K562 (cell line): ENCODE measurements around the gene ZNF467. TPM values are rescaled to one million over a fixed set of nuclear protein-coding genes. Genes with fewer than 3 reads are reported as not detected.

Experiments
- BRF2 ChIP-seq: IDR thresholded peaks from 3 replicates; pipeline ENCODE4 v1.6.1; 2011; ENCODE audit warnings: borderline replicate concordance, mild to moderate bottlenecking; ENCODE audit not compliant: insufficient read length, insufficient read depth
- CBX1 ChIP-seq: sonication (generic); IDR thresholded peaks from 2 replicates; pipeline ENCODE4 v1.6.1; 2016; ENCODE audit warnings: antibody characterized with exemption, low read depth, mild to moderate bottlenecking
- DDX20 ChIP-seq: fragments of 450-650 bp; IDR thresholded peaks from 2 replicates; pipeline ENCODE4 v1.6.1; 2016; ENCODE audit warnings: missing genetic modification characterization, low read depth, mild to moderate bottlenecking, missing compliant biosample characterization, moderate library complexity
- ELF2 ChIP-seq: fragments of 250-450 bp; sonication (Bioruptor Pico); IDR thresholded peaks from 2 replicates; pipeline ENCODE4 v1.5.0; 2021; ENCODE audit warnings: mild to moderate bottlenecking
- ETS2 ChIP-seq: IDR thresholded peaks from 2 replicates; pipeline ENCODE4 v1.6.1; 2016; ENCODE audit warnings: borderline replicate concordance, missing genetic modification characterization, mild to moderate bottlenecking, moderate library complexity, missing compliant biosample characterization; ENCODE audit not compliant: poor library complexity, severe bottlenecking
- FOXK1 ChIP-seq: sonication (generic); formaldehyde crosslinking; IDR thresholded peaks from 2 replicates; pipeline ENCODE4 v1.8.0; 2022; ENCODE audit warnings: missing genetic modification reagents, mild to moderate bottlenecking, borderline replicate concordance
- JUNB ChIP-seq: fragments of 450-650 bp; formaldehyde crosslinking; conservative IDR thresholded peaks from 2 replicates; pipeline ENCODE4 v1.4.0; 2020; ENCODE audit warnings: mild to moderate bottlenecking
- MAFK ChIP-seq: IDR thresholded peaks from 2 replicates; pipeline ENCODE4 v1.6.1; 2011; ENCODE audit warnings: low read length, improper control_type of control experiment
- MAX ChIP-seq: sonication (generic); formaldehyde crosslinking; IDR thresholded peaks from 2 replicates; pipeline ENCODE4 v1.9.0; 2022; ENCODE audit warnings: mild to moderate bottlenecking, missing genetic modification reagents
- TEAD2 ChIP-seq: fragments of 450-650 bp; IDR thresholded peaks from 2 replicates; pipeline ENCODE4 v1.6.1; 2016; ENCODE audit warnings: missing genetic modification characterization, control low read depth, missing compliant biosample characterization
- ZNF586 ChIP-seq: fragments of 450-650 bp; formaldehyde crosslinking; conservative IDR thresholded peaks from 2 replicates; pipeline ENCODE4 v1.4.0; 2020; ENCODE audit warnings: mild to moderate bottlenecking, moderate library complexity
- polyA plus RNA-seq, 8 experiments: library from polyadenylated mRNA; depleted of rRNA in 4 of 8; stranded (reverse) in 5 of 8; unstranded in 3 of 8; fragments of >200 nt; fragmentation: Nextera tagmentation in 2 of 8; fragmentation: Illumina TruSeq in 1 of 8; extraction: Ambion mirVana in 2 of 8; extraction: Trizol in 1 of 8; gene quantifications; 2 replicates each; pipeline versions ENCODE4 v1.2.1 to v1.2.3, GENCODE V29; 2011 to 2014; ENCODE audit warnings: inconsistent platforms in 1 of 8, missing spikeins in 1 of 8
- total RNA-seq, 7 experiments: library from RNA; depleted of rRNA in 6 of 7; stranded (reverse); fragments of >200 nt in 6 of 7; fragmentation: Illumina TruSeq in 2 of 7; extraction: Trizol in 2 of 7; gene quantifications; 2 replicates each; pipeline versions ENCODE4 v1.2.1 to v1.2.3, GENCODE V29; 2011 to 2021; ENCODE audit warnings: low replicate concordance in 1 of 7
- TF ChIP-seq, protein P1 (sequence below): sonication (generic); formaldehyde crosslinking; IDR thresholded peaks from 2 replicates; pipeline ENCODE4 v1.8.1; 2023; ENCODE audit warnings: missing genetic modification reagents, mild to moderate bottlenecking, borderline replicate concordance
- TF ChIP-seq, protein P2 (sequence below): fragments of 250-450 bp; sonication (Bioruptor Pico); IDR thresholded peaks from 2 replicates; pipeline ENCODE4 v1.5.0; 2021; ENCODE audit warnings: mild to moderate bottlenecking, moderate library complexity
- TF ChIP-seq, protein P3 (sequence below): fragments of 450-650 bp; IDR thresholded peaks from 2 replicates; pipeline ENCODE4 v1.6.1; 2016; ENCODE audit warnings: mild to moderate bottlenecking

The ZNF467 gene
- total and polyA plus RNA-seq, 9 of the 15 experiments (the other 6 are each of a cell fraction or from before 2014, with no cell fraction given): 0.32 to 14.2 (median 1.7) TPM

- TF ChIP-seq ETS2 (tag): no peak
- TF ChIP-seq, protein P1, sequence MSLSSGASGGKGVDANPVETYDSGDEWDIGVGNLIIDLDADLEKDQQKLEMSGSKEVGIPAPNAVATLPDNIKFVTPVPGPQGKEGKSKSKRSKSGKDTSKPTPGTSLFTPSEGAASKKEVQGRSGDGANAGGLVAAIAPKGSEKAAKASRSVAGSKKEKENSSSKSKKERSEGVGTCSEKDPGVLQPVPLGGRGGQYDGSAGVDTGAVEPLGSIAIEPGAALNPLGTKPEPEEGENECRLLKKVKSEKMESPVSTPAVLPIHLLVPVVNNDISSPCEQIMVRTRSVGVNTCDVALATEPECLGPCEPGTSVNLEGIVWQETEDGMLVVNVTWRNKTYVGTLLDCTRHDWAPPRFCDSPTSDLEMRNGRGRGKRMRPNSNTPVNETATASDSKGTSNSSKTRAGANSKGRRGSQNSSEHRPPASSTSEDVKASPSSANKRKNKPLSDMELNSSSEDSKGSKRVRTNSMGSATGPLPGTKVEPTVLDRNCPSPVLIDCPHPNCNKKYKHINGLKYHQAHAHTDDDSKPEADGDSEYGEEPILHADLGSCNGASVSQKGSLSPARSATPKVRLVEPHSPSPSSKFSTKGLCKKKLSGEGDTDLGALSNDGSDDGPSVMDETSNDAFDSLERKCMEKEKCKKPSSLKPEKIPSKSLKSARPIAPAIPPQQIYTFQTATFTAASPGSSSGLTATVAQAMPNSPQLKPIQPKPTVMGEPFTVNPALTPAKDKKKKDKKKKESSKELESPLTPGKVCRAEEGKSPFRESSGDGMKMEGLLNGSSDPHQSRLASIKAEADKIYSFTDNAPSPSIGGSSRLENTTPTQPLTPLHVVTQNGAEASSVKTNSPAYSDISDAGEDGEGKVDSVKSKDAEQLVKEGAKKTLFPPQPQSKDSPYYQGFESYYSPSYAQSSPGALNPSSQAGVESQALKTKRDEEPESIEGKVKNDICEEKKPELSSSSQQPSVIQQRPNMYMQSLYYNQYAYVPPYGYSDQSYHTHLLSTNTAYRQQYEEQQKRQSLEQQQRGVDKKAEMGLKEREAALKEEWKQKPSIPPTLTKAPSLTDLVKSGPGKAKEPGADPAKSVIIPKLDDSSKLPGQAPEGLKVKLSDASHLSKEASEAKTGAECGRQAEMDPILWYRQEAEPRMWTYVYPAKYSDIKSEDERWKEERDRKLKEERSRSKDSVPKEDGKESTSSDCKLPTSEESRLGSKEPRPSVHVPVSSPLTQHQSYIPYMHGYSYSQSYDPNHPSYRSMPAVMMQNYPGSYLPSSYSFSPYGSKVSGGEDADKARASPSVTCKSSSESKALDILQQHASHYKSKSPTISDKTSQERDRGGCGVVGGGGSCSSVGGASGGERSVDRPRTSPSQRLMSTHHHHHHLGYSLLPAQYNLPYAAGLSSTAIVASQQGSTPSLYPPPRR (CRISPR knock-in tag): no peak
- no peak for TF ChIP-seq ZNF586 (CRISPR knock-in tag)
- TF ChIP-seq MAX: no peak
- no peak for TF ChIP-seq TEAD2 (tag)
- no peak for TF ChIP-seq ELF2 (CRISPR knock-in tag)
- TF ChIP-seq, protein P2, sequence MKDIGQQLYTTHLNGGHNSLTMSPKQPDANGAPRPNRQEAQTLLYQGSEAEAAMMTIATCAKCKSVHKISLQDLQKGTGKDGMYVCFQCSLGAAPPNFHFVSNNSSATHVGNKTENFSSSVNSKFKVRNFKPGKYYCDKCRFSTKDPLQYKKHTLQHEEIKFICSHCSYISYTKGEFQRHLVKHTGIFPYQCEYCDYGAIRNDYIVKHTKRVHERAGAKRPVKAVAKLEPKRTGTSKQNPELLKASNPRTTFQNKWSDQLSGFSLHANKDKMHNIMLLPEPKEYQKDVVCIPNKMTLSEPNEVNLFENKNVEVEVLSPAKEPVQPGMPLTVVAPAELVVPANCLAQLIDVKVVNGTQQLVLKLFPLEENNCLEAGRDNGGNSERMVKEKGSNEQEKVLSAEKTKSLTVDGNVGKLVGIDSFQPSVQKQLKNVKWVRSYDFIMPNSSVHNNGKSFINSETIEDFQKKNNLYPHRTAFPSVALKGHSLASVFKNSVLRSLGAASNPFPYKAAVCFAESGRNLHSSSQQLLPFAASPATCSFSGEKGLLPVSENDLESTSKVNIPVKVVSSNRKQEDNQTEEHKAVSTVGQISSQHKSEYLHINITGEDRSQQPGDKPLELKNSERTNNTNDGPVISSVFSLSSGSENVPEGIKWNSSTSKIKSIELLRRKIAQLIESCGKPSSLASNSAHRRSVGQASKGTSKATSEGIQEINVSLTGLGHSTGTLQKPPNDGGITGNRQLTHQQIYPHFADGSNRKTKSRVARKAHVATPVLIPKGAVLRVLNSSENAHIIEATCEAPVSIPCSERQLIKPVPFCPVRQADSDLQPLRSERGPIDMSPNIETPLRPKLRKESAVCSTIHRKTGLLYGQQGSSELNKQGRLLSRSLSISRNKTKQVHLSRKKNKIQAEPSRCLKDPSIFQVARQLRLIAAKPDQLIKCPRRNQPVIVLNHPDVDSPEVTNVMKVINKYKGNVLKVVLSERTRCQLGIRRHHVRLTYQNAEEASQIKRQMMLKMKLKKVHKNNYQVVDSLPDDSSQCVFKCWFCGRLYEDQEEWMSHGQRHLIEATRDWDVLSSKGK (CRISPR knock-in tag): no peak
- TF ChIP-seq FOXK1 (CRISPR knock-in tag): no peak
- TF ChIP-seq JUNB (CRISPR knock-in tag): no peak
- no peak for TF ChIP-seq DDX20 (tag)
- TF ChIP-seq, protein P3, sequence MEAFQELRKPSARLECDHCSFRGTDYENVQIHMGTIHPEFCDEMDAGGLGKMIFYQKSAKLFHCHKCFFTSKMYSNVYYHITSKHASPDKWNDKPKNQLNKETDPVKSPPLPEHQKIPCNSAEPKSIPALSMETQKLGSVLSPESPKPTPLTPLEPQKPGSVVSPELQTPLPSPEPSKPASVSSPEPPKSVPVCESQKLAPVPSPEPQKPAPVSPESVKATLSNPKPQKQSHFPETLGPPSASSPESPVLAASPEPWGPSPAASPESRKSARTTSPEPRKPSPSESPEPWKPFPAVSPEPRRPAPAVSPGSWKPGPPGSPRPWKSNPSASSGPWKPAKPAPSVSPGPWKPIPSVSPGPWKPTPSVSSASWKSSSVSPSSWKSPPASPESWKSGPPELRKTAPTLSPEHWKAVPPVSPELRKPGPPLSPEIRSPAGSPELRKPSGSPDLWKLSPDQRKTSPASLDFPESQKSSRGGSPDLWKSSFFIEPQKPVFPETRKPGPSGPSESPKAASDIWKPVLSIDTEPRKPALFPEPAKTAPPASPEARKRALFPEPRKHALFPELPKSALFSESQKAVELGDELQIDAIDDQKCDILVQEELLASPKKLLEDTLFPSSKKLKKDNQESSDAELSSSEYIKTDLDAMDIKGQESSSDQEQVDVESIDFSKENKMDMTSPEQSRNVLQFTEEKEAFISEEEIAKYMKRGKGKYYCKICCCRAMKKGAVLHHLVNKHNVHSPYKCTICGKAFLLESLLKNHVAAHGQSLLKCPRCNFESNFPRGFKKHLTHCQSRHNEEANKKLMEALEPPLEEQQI: no peak
- TF ChIP-seq CBX1: no peak
- no peak for TF ChIP-seq MAFK
- TF ChIP-seq BRF2: no peak
These were observed 26.2 kb upstream of the ZNF467 start (continued) for GRCh38 chr7:149799397-149800168.
